Stimulated activated CD8-positive, alpha-beta memory T cell treated with anti-CD3 and anti-CD28 coated beads, Interleukin-4, amount 100 ng/mL, for 24 hours (primary cell): ENCODE results near the gene TMEM255B.

Experiments used
- DNase-seq: peaks from one replicate; pipeline ENCODE4 v3.0.0-alpha.2; 2020; ENCODE audit warnings: low read depth

Gene TMEM255B

DNA sequence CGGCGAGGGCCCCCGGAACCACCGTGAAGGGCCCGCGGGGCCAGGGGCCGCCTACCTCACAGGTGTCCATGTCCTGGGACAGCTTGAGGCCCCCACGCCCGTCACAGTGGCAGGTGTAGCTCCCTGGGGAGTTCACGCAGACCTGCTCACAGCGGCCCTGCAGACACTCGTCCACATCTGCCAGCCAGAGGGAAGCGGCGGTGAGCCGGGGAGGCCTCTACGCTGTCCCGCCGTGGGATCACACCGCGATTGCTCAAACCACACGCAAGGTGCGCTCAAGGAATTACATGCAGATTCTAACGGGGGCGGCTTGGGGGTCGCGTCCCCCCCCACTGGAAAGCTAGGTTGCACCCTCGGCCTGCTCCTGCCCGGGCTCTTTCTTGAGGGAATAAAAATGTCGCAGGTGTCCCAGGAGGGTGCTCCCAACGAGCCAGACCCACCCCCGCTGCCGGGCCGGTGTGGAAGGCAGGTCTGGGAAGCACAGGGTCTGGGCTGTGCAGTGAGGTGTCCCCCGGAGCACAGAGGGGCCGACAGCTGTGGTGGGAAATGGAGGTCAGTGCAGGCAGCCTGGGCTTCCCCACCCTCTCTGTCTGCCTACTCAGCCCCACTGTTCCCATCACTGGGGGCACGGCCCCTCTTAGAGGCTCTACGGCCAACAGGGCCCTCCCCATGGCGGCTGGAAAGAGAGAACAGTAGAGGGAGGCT lies 75.6 kb downstream of the TMEM255B start:
- DNase-seq: no peak

DNA sequence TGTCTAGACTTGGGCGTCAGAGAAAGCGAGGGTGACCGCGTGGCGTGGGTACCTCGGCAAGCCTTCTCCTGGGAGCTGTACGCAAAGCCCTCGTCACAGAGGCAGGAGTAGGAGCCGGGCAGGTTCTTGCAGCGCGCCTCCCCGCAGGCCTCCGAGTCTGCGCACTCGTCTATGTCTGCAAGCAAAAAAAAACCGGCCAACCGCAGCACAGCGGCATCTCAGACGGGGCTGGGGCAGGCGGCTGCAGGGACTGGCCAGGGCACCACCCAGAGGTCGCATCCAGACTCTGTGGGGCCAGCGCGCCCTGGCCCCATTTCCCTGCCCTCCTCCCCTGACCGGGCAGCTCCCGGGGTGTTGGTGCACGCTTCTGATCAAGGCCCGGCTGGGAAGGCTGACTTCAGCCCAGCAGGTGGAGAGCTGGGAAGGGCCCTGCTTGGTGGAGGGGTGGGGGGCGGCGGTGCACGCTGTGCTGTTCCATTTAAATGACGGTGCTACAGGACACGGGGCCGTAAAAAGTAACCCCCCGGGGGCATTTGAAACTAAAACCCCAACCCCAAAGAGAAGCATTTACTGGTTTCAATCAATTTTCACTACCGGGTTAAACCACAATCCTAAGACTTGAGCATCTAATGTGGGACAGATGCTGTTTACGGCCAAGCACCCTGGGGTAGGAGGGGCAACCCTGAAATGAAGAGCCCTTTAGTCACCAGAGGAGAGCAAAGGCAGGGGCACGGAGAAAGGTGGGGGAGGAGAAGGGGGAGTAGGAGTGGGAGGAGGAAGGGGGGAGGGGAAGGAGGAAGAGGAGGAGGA lies 76.6 kb downstream of the TMEM255B start:
- DNase-seq: no peak

DNA sequence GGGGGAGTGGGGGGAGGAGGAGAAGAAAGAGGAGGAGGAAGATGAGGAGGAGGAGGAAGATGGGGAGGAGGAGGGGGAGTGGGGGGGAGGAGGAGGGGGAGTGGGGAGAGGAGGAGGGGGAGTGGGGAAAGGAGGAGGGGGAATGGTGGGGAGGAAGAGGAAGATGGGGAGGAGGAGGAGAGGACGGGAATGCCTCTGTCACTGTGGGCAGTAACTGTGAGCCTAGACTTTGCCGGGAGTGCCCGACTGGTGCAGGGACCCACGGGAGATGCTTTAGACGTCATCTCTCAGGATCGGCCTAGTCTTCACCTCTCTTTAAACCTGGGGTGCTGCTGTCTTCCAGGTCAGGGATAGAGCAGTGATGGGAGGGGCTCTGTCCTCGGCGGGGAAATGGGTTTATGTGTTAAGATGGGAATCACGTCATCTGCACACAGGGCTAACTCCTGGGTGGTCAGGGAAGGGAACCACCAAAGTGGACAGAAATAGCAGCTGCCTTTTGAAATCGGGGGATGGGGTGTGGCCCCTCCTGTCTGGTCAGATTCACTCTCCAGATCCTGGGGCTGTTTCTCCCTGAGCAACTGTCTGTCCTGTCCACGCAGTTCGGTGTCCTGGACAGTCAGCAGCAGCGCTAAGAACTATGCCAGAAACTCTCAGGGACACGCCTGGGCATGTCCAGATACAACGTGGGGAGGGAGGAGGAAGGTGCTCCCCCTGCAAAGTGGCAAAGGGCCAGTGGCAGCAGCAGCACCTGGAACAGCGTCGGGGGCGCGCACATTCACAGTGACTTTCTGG lies 77.9 kb downstream of the TMEM255B start:
- DNase-seq: no peak

DNA sequence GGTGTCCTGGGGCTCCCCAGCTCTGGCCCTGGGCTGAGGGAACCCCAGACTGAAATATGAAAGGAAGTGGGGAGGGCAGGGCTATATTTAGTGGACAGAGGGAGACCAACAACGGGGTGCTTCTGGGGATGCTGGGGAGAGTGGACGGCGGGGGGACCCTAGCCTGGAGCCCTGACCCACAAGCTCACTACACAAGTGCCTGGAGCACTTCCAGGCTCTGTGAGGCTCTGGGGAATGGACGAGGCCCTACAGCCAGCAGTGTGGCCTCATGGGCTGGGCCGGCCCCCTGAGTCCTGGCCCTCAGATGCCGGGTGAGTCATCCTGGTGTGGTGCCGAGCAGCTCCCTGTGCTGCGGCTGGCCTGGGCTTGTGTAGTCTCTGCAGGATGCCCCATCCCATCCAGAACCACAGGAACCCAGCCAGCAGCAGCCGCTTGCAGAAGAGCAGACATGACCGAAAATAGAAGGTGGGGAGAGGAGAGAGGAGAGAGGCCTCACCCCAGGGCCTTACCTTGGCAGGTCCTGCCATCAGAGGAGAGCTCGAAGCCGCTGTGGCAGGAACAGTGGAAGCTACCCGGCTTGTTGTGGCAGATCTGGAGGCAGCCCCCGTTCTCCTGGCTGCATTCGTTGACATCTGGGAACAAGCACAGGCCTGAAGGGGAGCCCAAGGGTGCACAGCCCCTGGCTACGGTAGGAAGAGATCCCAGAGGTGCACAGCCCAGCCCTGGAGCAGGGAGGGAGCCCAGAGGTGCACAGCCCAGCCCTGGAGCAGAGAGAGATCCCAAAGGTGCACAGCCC lies 78.7 kb downstream of the TMEM255B start:
- no peak for DNase-seq

DNA sequence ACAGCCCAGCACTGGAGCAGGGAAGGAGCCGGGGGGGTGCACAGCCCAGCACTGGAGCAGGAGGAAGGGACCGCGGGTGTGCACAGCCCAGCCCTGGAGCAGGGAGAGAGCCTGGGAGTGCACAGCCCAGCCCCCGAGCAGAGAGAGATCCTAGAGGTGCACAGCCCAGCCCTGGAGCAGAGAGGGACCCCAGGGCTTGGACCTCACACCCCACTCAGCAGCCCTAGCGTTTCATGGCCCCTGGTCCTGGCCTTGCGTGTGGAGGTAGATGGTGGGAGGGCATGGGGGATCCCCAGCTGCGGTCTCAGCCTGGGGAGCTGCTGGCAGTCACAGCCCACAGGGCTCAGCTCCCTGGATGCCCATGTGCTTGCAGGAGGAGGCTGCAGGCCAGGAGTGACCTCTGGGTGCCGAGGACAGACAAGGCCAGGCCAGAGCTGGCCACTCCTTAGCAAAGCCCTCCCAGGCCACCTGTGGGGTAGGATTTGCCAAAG lies 79.7 kb downstream of the TMEM255B start:
- DNase-seq: no peak

DNA sequence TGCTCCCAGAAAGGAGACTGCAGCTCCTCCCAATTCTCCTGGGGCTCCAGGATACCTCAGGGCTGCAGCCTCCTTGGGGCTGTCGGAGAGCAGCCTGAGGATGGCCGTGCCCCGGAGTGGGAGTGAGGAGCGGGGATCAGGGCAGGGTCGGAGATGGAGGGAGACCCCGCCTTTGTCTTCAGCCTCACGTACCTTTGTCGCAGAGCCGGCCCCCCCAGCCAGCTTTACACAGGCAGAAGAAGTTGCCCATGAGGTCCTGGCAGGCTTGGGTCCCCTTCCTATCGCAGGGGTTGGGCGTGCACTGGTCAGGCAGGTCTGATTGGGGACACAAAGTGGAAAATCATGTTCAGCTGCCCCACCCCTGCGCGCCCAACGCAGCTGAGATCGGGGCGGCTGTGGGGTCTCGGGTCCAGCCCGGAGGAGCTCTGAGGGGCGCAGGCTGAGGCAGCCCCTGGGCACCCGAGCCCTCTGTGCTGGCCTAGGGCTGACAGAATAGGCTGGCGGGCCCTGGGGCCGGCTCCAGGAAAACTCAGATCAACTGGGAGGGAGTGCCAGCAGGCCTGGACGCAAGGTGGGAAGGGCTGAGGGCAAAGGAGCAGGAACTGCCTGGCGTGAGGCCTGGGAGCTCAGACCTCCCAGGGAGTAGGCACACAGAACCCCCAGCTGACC lies 80.6 kb downstream of the TMEM255B start:
- DNase-seq: no peak

DNA sequence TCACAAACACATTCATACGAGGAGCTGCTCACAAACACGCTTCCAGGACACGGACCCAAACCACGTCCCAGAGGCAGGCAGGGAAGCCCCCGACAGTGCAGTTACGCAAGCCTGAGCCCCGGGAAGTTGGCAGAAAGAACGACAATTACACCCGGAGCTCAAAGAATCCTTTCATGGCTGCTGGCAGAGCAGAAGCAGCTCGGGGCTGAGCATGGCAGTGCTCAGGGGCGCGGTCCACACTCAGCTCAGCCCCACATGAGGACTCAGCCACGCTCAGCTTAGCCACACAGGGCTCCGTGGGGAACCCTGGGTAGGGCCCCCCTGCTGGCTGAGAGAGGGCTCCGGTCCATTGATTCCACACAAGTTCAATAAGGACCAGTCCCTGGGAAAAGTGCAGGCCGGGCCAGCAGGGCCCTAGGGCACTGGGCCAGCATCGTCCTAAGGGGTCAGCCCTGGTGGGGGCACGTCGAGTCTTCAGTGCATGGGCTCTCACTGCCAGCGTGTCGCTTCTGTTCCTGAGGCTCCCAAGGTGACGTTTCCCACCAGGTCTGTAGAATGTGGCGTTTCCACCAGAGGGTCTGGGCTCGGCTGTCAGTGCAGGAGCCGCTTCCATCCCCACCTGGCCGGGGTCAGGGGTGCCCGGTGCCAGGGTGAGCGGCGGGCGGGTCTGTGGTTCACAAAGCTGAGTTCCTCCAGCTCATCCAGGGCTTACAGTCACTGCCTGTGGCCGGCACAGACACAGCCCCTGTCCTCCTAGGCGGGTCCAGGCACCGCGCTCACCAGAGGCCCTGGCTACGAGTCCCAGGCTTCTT lies 81.7 kb downstream of the TMEM255B start:
- DNase-seq: no peak

DNA sequence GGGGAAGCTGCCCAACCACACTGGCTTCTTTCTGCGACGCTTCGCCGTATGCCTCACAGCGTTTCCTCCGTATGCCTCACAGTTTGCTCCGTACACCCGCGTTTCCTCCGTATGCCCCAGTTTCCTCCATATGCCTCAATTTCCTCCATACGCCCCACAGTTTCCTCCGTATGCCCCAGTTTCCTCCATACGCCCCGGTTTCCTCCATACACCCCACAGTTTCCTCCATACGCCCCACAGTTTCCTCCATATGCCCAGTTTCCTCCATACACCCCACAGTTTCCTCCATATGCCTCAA lies 82.3 kb downstream of the TMEM255B start:
- DNase-seq: no peak

DNA sequence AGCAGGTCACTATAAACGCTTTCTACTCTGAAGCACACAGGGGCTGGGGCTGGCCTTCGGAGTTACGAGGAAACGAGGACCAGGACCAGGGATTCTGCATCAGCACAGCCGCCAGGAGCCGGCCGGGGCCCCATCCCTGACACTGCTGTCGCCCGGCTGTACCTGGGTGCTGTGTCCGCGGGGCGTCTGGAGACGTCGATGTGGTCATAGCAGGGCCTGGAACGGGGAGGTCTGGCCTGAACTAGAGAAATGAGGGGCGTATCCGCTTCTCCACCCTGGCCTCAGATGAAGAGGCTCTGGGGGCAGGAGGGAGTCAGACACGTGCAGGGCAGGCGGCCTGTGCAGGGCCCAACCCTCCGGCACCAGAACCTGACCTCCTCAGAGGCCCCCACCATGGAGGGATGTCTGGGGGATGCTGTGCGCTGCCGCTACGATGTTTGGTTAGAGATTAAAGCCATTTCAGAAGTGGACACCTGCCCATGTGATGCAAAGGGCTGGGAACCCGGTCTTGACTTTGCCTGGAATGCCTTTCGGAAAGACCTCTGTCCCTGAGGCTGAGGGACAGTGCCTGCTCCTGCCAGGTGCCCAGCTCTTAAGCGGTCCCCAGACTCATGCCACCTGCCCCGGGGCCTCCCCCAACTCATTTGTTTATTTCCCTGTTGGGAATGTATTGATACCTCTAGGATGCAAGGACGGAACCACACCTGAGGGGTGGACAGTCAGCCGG lies 83.5 kb downstream of the TMEM255B start:
- DNase-seq: no peak

DNA sequence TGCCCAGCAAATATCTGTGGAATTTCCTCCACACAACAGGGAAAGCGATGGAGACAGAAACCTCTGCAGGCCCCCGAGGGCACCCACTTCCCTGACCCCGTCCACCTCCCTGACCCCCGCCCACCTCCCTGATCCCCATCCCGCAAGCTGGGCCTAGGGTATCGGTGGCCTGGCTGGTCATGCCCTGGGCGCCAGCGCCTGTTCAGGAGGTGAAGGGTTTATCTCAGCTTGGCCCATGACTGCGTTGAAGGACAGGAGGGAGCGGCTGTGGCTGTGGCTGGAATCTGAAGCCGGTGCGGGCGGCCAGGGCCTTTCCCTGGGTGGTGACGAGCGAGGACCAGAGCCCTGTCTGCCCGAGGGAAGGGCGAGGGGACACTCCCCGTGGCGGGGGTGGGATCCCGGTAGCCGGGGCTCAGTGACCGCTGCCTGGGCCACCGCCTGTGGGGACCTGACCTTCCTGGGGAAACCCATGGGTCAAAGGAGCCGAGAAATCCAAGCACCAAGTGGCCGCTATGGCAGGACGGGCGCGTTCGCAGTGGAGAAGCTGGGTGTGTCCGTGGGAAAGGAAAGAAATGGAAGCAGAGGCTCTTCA lies 84.1 kb downstream of the TMEM255B start:
- DNase-seq: no peak

DNA sequence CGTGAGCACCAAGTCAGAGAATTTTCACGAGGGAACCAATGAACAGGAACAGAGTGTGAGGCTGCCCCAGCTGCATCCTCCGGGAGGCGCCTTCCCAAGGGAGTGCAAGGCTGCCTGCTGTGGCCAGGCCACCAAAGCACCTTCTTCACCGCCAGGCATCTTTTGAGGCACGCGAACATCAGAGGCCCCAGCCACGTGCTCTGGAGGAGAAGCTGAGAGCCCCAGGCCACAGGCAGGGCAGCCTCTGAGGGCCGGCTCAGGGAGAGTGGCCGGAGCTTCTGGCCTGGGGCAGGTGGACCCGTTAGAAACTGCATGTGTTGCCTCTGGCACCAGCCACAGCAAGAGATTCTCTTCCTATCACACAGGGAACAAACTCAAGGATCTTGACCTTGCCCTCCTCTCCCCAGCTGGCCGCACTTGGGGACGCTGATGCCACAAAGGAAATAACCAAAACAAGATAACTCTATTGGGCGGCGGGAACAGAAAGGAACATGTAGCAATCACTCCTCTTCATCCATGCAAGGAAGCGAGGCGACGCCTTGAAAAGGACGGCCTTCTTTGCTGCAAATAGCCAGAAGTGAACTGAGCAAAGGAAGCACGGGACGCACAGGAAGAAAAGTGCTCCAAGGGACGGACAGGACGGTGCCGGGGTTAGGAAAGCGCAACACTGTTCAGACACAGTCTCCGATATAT lies 85.0 kb downstream of the TMEM255B start:
- DNase-seq: no peak

DNA sequence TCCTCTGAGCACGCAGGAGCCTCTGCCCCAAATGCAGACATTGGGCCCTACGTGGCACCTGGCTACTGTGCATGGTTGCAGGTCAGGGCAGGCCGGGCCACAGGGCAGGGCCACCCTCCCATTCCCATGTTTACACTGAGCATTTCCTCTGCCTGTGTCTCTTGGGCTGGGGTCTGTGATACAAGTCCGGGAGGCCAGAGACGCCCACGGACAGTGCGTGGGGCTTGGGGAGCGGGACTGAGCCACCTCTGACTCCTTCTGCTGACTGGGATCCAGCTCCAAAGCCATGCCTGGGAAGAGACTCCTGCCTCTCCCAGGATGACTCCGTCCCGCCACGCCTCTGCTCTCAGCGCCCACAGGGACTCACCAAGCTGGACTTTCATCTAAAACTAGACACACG lies 86.0 kb downstream of the TMEM255B start:
- DNase-seq: no peak

DNA sequence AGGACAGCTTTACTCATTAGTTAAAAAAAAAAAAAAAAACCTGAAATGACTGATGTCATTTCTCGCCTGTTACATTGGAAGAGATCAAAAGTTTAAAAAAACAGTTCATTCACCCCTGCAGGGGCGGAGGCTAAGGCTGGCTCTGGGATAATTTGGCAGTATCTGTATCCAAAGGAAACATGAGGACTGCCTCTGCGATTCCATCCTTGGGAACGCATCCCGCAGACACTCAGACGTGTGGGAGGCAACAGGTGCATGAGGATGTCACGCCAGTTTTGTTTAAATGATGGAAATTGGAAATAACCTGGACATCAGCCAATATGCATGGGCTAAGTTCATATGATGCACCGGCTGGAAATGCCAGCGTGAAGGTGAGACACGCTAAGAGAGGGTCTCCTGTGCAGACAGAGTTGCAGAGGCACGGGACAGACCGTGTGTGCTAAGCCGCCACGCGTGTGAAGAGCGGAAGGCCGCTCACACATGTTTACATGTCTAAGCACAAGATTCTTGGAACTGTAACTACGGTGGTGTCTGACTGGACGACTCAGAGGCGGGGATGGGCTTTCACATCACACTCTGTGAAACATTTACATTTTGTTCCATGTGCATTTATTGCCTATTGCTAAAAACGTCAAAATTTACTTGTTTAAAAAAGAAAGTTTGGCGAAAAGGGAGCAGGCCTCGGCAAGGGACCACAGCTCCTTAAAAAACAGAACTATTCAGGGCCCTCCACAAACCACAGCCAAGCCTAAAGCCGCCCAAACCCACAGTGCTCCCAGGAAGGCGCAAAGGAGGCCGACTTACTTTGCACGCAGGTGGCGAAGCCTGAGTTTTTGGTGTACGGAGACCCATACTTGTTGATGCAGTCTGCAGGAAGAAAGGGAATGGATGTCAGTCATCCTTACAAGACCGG lies 87.0 kb downstream of the TMEM255B start:
- no peak for DNase-seq

DNA sequence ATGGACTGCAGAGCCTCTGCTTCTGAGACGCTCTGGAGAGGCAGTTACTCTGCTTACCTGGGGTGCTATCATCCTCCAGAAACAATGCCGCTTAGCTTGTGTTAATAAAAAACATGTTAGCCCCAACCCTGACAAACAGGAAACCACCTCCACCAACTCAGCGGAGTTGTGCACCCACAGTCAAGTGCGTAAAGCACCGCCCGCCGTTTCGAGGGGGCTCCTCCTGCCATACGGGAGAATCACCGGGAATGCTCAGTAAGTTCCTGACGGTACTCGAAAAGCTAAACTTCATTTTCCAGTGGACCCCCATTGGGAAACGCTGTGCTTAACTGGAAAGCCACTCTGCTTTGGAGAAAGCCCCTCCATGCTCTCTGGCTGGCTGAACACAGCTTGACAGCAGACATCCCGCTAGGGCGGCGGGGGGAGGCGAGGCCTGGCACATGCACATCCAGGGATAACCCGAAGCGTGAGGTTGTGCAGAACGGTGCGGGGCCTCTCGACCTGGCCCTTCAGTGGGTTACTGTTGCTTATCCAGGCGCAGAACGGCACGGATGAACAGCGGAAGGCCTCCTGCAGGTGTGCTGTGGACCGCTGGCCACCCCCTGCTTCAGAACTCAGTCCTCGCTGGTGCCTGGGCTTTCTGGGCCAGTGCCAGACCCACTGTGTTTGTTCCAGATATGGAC lies 87.8 kb downstream of the TMEM255B start:
- no peak for DNase-seq

DNA sequence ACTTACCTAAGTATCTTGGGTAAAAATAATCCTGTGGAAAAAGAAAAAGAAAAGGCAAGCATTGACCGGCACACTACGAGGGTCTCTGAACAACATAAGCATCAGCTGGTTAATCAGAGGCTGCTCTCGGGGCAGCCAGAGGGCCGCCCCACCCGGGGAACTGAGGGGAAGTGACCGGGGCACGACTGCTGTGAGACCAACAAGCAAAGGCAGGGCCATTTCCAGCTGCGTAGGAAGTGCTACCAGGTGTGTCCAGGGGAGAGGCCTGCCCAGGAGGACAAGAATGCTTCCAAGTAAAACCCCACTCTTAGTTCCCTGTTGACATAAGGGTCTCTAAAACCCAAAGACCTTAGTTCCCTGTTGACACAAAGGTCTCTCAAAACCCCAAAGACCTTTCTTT lies 89.0 kb downstream of the TMEM255B start:
- DNase-seq: no peak

DNA sequence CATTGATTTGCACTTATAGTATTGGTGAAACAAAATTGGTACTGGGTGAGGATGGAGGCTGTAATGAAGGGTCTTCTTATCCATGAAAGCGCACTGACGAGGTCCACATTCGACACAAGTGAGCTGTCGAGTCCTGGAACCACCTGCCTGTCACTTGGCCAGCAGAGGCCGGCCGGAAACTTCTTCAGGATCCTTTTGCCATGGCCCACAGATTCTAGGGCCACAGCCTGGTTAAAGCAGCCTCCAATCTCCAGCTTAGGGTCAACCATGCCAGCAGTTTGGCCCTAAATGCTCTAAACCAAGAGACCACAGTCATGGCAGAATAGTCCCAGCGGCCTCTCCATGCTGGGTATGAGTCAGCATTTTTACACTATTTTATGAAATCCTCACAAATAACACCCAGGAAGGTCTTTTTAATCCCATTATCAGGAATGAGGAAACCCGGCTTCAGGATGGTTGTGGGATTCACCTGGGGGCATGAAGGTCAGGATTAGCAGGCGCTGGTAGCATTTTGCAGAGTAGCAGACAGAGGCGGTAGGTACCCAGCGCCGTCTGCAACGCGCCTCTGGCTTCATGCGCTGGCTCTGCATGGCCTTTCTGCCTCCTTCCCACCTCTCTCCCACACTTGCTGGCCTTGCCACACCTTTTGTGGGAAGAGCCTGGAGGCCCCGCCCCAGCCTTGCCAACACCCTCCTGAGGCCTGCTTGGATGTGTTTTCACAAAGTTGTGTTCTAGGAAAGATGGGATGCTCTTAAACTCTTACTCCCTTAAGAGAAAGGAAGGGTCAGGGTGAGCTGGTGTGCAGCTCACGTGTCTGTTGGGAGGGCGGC lies 89.6 kb downstream of the TMEM255B start:
- no peak for DNase-seq
